ENCODE data around the gene AKAP11.

Gene AKAP11

DNA sequence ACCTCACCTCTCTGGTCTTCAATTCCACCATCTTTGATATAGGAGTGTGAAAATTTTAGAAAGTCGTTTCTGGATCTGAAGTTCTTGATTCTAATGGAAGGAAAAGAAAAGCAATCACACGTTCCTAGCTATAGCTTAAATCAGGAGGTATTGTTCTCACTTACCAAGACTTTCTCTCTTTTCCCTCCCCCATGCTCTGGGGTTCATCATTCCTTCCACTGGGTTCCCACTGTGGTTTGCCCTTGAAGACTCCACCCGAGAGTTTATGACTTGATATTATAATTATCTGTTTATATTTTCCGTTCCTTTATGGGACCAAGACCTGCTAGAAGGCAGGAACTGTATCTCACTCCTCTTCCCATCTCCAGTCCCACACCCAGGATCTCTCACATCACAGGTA, 76.6 kb downstream of the AKAP11 start:
- DNase-seq = no peak

- DNase-seq = no peak
These were observed 78.2 kb downstream of the AKAP11 start for GRCh38 chr13:42350141-42350540.

DNA sequence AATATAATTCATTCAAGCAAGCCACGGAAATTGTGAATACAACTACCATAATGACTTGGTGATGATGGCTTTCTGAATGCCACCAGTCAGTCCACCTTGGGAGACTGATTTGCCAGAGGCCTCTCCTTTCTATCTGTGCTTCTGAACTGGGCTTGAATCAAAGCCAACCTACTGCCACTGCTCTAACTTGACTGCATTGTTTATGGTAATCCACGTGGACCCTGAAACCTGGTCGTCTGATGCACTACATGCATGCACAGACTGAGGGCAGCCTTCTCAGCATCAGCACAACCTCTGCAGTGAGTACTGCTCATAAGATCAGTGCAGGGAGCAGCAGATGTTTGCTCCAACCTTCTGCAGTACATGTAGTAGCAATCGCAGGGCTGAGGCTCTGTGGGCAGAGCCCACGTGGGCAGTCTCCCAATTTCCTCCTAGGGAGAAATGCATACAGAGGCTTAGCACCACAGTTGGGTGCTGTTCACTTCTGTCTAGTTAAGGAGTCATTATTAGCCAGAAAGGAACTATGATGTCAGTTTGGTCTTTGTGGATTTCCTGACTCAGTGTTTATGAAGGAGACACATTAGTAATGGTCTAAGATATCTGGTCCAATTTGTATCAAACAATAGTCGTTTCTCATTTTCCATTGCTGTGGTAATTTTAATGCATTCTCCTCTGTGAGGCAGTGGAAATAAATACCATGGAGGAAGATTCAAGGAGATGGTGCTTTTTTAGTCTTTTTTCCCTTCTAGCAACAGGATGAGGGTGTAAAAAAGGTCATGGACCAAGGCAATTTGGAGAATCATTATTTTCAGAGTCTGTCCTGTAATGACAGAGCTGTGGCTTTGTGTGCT, 82.5 kb downstream of the AKAP11 start:
- no peak for DNase-seq

- no peak for DNase-seq
These were observed 83.1 kb downstream of the AKAP11 start for GRCh38 chr13:42355092-42355485.

GRCh38 chr13:42355491-42356183, 83.7 kb downstream of the AKAP11 start:
- DNase-seq = no peak

GRCh38 chr13:42356184-42356575, 84.2 kb downstream of the AKAP11 start:
- no peak for DNase-seq

- DNase-seq = no peak
These were observed 88.2 kb downstream of the AKAP11 start for GRCh38 chr13:42360046-42360574.

- no peak for DNase-seq
These were observed 89.7 kb downstream of the AKAP11 start for GRCh38 chr13:42361701-42362100.

- DNase-seq = no peak
These were observed 92.1 kb downstream of the AKAP11 start for GRCh38 chr13:42363941-42364612.

DNA sequence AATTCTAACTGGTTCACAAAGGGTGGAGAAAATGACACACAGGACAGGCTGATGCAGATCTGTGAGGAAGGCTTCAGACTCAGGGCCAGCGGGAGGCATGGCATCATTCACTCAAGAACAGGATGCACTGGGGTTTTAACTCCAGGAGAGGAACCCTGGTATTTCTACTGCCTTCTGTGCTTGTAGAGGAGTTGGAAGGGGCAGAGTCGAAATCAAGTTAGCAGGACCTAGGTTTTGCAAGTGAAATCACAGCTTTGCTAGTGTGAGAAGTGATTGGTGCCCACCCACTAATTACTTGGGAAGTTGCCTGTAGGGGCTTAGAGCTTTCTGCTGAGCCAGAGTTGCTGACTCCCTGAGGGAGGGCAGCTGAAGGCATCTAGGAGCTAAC, 92.7 kb downstream of the AKAP11 start:
- DNase-seq = no peak

- no peak for DNase-seq
These were observed 95.9 kb downstream of the AKAP11 start for GRCh38 chr13:42367831-42368230.

GRCh38 chr13:42369071-42369797, 97.3 kb downstream of the AKAP11 start:
- no peak for DNase-seq

DNA sequence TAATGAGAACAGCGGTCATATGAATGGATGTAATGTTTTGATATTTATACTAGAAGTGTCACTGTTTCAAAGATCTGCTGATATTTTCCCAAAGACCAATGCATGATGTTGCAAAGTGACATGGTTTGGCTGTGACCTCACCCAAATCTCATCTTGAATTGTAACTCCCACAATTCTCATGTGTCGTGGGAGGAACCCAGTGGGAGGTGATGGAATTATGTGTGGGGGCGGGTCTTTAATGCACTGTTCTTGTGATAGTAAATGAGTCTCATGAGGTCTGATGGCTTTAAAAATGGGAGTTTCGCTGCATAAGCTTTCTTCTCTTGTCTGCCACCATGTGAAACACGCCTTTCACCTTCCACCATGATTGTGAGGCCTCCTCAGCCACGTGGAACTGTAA, 98.3 kb downstream of the AKAP11 start:
- no peak for DNase-seq
